ENCODE measurements around the gene SETDB2.
A peak's percentile ranks its signal among the peaks of the same experiment; 100 is the strongest.

Gene SETDB2
- 96.1 to 116 reads per million in 2 donors for total RNA-seq

GRCh38 chr13:49443704-49444523 is at the start of gene SETDB2, which contains the start of gene CAB39L:
Gene SETDB2 (plus strand): TSS chr13:49444274. CDS start chr13:49451894, 7,620 bp downstream.
Gene CAB39L (minus strand): TSS chr13:49444064. CDS start chr13:49382910, 61,154 bp downstream.
- DNase-seq, result peak; percentile 97

GRCh38 chr13:49395451-49395865 is 48.6 kb upstream of the SETDB2 start:
- DNase-seq, result no peak

GRCh38 chr13:49395878-49396380 is 48.1 kb upstream of the SETDB2 start:
- DNase-seq, result no peak

GRCh38 chr13:49399801-49400472 is 44.1 kb upstream of the SETDB2 start:
- DNase-seq, result no peak

- no peak for DNase-seq
These were observed 43.1 kb upstream of the SETDB2 start for GRCh38 chr13:49400755-49401659.

GRCh38 chr13:49403996-49404702 is 39.9 kb upstream of the SETDB2 start:
- no peak for DNase-seq

GRCh38 chr13:49404703-49405020 is 39.4 kb upstream of the SETDB2 start:
- no peak for DNase-seq

- DNase-seq, result no peak
These were observed 37.0 kb upstream of the SETDB2 start for GRCh38 chr13:49407068-49407467.

- DNase-seq, result no peak
These were observed 36.1 kb upstream of the SETDB2 start for GRCh38 chr13:49407936-49408335.

- no peak for DNase-seq
These were observed 35.1 kb upstream of the SETDB2 start for GRCh38 chr13:49409008-49409407.

GRCh38 chr13:49410006-49410405 is 34.1 kb upstream of the SETDB2 start:
- no peak for DNase-seq

- no peak for DNase-seq
These were observed 33.6 kb upstream of the SETDB2 start for GRCh38 chr13:49410477-49410876.

- DNase-seq, result no peak
These were observed 32.7 kb upstream of the SETDB2 start for GRCh38 chr13:49411353-49411752.

- no peak for DNase-seq
These were observed 31.3 kb upstream of the SETDB2 start for GRCh38 chr13:49412749-49413148.

GRCh38 chr13:49417161-49417560 is 26.9 kb upstream of the SETDB2 start:
- no peak for DNase-seq

GRCh38 chr13:49418206-49418605 is 25.9 kb upstream of the SETDB2 start:
- no peak for DNase-seq

GRCh38 chr13:49419276-49419675 is 24.8 kb upstream of the SETDB2 start:
- DNase-seq, result no peak

GRCh38 chr13:49421391-49421790 is 22.7 kb upstream of the SETDB2 start:
- no peak for DNase-seq

- no peak for DNase-seq
These were observed 20.0 kb upstream of the SETDB2 start for GRCh38 chr13:49424011-49424560.

GRCh38 chr13:49428041-49428763 is 15.9 kb upstream of the SETDB2 start:
- DNase-seq, result no peak

- DNase-seq, result no peak
These were observed 15.0 kb upstream of the SETDB2 start for GRCh38 chr13:49429121-49429520.

All from activated gamma-delta T cell (primary cell).